Stimulated activated CD8-positive, alpha-beta memory T cell treated with anti-CD3 and anti-CD28 coated beads, Interleukin-7, amount 100 ng/mL, for 24 hours (primary cell): ENCODE data around the gene ANXA5.

ENCODE experiments used
- DNase-seq: peaks from one replicate; pipeline ENCODE4 v3.0.0-alpha.2; 2020; ENCODE audit warnings: low read depth

The ANXA5 gene

DNA sequence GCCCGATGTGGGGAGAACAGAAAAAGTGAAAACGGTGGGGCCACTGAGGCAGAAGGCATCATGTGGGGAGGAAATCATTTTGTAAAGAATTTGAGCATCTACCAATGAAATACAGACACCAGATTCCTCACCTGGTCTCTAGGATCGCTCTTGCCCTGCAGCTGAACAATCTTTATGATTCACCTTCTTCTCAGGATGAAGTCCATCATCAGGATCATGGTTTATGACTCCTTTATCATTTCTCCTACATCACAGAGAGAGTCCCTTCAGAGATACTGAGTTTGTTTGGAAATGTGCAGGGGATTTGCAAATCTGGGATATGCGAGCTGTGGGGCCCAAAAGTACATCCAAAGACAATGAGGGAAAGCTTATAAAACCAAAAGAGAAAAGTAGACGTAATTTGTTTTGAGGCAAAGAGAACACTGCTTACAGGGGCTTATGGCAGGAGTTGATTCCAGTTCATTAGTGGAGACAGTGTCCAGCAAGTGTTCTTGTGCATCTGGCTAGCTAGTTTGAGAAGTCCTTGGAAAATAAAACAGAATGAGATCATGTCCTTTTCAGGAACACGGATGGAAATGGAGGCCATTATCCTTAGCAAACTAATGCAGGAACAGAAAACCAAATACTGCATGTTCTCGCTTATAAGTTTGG is 15.3 kb upstream of the ANXA5 start:
- DNase-seq: no peak

DNA sequence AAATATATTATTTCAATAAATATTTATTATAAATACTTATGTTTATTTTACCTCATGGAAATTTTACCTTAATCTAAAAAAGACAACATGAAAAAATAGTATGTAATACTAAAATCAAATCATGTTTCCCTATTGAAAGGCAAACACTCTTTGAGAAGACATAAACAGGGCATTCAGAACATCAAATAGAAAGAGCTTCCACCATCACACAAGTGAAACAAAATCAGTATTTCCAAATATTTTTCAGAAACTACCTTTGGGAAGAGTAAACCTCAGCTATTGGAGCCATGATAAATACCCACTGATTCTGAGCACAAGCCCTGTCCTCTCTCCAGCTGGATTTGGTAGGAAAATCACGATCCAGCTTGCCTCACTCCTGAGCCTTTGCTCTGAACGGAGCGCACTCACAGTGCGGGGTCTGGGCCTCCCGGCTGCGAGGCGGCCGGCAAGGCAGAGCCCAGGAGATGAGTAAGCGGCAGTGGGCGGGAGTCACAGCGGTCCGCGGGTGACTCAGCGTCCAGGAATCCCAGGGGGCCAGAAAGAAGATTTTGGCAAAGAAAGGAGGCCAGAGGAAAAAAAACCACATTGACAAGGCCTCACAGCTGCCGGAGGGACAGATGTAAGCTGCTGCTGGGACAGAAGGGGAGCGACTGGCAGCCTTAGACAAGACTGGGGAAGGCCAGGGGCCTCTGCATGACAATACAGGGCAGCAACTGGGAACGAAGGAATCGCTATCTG is 14.7 kb upstream of the ANXA5 start:
- no peak for DNase-seq

DNA sequence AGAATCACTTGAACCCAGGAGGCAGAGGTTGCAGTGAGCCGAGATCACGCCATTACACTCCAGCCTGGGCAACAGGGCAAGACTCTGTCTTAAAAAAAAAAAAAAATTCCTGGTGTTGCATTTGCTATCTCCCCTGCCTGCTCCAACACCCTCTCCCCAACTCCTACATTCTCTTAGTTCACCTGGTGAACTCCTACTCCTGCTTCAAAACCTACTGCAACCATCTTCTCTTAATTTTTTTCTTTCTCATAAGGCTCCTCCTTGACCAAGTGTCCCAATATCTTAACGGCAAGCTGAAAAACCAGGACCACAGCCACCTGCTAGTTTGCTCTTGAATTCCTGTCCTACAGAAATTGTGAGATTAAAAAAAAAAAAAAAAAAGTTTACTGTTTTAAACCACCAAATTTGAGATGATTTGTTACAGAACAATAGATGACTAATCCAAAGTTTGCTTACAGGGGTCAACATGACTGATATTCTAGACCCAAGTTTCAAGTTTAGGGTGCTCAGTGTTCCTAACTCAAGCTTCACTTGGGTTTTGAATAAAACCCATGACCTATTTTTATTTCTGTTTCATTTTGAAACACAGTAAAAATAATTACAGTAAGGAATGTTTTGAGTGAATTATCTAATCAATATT is 13.1 kb upstream of the ANXA5 start:
- DNase-seq: no peak

DNA sequence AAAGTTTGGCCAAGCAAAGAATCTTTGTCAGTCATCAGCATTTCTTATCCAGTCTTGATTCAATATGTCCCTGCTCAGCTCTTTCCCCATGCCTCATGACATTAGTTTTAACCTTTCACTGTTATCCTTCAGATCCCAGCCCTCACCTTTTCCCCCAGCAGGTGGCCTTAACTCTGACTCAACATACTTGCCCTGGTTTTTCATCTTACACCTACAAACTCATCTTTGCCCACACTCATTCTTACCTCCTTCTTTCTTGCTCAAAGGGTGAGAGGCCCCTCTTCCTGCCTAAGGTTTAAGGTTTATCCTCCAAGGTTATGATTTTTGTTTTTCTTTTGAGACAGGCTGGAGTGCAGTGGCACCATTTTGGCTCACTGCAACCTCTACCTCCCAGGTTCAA is 10.6 kb upstream of the ANXA5 start:
- DNase-seq: no peak

DNA sequence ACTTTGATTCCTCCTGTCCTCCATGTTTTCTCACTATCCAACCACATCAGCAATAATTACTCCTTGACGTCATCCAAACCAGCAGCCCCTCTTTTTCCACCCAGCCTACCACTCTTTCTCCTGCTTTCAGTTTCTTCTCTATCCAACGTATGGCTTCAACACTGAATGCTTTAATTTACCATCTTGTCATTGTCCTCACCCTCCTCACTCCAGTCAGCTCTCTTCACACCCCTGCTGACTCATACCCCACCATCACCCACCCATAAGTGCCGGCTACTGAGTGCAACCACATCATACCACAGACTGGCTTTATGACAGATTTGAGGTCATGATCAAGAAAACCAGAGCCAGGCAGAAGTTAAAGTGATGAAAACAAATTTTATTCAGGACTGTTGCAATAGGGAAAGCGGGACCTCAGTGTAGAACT is 9.8 kb upstream of the ANXA5 start:
- no peak for DNase-seq

DNA sequence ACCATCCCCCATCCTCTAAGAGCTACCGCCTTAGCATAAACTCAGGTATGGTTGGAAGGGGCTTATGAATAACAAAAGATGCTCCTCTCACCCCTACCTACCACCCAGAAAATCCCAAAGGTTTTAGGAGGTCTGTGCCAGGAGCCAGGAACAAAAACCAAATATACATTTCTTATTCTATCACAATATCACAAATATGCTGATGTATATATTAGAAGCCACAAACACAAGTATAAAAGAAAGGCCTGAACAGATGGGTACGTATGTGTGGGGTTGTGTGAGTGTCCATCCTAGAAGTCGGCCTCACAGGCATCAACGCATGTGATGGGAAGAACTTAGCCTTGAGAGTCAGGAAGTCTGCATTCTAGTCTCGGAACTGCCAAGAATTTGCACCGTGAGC is 8.7 kb upstream of the ANXA5 start:
- no peak for DNase-seq

DNA sequence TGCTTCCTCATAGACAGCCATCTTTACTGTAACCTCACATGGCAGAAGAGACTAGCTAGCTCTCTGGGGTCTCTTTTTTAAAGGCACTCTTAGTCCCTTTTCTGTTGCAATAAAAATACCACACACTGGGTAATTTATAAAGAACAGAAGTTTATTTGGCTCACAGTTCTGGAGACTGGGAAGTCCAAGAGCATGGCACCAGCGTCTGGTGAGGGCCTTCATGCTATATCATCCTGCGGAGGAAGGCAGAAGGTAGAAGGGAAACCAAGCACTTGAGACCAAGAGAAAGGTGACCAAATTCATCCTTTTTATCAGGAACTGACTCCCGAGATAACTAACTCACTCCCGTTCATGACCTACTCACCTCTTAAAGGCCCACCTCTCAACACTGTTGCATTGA is 5.4 kb upstream of the ANXA5 start:
- no peak for DNase-seq

DNA sequence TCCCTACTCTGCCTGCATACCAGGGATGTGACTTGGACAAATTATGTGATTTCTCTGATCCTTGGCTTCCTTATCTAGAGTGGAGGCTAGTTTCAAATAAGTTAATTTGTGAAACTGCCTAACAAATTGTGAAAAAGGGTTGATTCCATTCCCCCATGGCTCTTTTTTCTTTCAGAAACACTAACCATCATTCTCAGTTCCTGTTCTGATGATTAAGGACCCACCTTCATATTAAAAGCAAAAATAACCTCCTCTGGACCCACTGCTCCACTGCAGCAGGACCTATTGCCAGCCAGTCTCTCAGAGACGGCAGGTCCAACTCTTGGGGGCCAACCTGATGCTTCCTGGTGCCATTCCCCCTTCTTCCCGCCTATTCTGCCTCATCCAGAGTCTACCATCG is 4.5 kb upstream of the ANXA5 start:
- DNase-seq: no peak

DNA sequence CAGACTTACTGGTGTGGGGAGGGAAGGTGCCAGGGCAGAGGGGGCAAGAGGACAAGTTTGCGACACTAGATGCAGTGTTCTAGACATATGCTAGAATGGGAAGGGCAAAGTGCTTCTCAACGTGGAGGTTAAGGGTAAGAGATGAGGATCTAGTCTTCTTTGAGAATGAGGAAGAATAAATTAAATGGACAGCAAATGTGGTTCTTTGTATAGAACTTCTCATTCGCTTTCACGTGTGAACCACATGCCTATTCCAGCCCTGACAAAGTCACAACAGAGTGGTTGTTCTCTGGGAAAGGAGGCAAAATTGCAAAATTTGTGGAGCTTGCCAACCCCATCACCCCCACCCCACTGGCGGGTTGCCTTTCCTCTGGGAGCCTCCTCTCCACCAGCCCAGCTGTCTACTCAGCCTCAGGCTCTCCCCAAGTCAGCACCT is 1.5 kb upstream of the ANXA5 start:
- no peak for DNase-seq

DNA sequence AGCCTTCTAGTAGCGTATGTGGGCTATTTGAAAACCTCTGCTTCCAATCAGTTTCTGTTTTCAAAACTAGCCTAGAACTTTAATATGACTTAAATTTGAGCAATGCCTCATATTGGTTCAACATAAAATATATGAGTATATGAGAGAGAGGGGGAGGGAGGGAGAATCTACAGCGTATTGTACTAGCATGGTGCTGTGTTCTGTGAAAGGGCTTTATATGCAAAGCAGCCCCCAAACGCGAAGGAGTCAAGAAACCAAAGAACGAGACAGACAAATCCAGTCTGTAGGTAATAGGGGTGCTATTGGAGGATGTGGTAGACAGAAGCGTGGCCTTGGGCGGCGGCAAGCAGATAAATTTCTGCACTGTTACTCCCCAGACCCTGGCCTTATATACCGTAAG is 784 bp upstream of the ANXA5 start:
- DNase-seq: no peak

DNA sequence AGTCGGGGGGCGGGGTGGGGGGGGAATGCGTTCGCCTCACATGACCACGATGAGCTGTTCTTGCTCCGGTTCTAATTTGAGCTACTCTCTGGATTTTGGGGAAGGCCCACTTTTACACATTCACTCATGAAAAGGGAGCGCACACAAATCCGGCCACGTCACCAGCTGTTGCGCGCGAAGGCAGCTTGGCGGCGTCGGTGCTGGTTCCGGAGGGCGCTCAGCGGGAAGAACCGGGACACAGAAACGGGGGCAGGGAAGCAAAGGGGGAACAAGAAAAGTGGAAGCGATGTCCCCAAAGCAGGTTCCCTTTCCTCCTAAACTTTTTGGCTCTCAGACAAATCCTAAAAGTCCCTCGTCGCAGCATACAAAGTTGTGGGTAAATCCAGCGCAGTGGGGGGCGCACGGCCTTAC is 605 bp downstream of the ANXA5 start:
- DNase-seq: peak; percentile 28

DNA sequence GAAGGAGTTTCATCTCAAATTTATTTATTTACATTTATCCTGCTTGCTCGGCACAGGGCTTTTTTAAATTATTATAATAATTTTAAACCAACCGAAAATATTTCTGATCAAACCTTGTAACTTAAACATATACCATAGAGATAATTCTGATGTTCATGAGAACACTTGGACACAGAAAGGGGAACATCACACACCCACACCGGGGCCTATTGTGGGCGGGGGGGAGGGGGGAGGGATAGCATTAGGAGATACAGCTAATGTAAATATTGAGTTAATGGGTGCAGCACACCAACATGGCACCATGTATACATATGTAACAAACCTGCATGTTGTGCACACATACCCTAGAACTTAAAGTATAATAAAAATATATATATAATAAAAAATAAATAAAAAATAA is 2.9 kb downstream of the ANXA5 start:
- DNase-seq: no peak

DNA sequence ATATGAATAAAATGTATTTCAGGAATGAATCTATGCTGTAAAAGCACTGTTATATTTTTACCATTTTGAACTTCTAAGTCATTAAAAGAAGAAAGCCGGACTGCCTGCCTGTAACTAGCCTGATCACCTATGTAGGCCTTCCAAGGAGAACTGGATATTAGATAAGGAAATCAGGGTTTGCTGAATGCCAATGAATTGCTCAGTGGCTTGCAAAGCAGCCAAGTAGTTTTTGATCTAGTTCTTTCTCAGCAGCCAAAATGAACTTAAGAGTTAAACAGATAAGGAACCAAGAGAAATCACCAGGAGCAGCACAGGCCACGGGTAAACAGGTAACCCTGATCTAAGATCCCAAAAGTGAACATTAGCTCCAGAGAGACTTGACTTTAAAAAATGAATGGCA is 3.3 kb downstream of the ANXA5 start:
- DNase-seq: no peak

DNA sequence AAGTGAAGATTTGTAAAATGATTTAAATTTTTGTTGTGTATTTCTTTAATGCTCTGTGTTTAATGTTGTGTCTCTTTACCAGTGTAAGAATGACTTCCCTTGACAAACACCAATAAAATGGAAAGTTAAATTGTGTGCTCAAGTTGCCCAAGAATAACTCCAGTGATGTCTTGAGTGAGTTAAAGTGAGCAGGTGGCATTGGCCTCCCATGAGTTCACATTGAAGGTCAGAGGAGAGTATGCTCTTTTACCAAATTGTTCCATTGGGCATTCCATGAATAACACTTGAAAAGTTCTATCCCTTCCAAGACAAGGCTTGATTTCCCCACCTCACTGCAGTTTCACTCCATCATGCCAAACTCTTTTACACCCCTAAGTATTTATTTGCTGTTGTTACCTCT is 4.5 kb downstream of the ANXA5 start:
- no peak for DNase-seq

DNA sequence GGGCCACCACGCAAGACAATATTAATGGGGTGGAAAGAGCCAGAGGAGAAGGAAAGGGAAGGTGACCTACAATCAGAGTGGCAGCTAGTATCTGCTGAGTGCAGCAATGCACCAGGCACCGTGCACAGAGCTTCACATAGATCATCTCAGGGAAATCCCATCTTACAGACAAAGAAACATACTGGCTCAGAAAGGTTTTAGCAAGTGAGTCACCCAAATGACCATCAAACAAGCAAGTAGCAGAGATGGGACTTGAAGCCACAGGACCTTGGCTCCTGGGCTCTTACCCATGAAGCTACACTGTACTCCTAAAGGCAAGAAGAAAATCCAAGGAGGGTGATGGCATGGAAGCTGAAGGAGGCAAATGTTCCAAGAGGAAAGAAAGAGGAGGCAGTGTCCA is 6.8 kb downstream of the ANXA5 start:
- DNase-seq: no peak

DNA sequence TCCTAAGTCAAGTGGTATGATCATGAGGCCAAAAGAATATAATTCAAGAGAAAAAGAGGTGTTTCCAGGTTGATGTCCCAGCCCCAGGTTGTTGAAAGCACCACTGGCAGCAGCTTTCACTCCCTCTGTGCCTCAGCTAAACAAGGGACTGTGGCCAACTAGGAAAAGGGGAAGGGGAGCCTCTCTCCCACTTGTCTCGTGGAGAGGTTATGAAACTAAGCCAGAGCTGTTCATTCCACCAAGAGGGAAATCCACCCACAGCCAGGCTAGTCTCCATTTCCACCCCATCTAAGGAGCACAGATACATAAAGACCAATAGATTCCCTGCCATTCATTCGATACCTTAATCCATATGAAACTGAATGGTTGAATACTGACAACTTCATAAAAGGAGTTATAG is 8.1 kb downstream of the ANXA5 start:
- DNase-seq: no peak

DNA sequence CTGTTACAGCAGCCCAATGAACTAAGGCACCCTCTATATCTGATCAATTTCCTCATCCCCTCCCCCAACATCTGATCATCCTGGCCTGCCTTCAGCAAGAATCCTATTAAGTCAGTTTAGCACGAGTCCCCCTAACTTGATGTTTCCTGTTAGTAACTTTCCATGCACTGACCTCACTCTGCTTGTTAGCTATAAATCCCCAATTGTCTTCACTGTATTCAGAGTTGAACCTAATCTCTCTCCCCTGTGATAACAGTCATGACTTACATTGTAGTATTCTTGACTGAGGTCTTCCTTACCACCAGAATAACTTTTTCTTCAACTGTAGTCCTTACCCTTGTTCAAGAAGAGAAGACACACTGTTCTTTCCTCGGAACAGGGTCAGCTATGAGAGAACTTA is 8.5 kb downstream of the ANXA5 start:
- DNase-seq: no peak

DNA sequence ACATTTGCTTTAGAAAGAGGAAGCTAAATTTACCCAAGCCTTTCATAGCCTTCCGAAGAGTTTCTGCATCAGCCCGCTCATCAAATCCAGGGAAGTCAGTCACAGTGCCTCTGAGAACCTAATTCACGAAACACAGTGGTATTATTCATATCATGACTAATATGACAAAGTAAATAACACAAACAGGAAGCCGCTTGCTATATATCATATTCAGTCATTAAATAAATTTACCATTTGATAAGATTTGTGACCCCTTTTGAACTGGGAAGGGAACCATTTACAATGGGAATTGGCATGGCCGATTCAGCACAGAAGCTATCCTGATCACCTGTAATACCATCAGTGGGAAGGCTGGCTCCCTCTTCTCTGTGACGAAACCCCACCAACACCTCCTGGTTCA is 10.5 kb downstream of the ANXA5 start:
- no peak for DNase-seq

DNA sequence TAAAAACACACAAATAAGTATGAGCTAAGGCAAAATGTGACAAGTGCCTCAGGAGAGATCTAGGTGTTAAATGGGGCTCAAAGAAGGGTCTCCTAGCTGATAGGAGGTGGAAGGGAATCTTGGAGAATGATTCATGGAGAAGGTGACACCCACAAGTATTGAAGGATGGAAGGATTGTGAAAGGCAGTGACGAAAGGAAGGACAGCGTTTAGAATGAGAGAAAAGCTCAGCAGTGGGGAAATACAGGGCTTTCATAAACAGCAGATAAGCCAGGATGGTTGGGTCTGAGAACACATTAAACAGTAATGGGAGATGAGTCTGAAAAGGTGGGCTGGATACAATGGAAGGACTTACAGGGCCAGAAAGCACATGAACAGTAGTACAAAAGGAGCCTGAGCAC is 11.5 kb downstream of the ANXA5 start:
- DNase-seq: no peak

DNA sequence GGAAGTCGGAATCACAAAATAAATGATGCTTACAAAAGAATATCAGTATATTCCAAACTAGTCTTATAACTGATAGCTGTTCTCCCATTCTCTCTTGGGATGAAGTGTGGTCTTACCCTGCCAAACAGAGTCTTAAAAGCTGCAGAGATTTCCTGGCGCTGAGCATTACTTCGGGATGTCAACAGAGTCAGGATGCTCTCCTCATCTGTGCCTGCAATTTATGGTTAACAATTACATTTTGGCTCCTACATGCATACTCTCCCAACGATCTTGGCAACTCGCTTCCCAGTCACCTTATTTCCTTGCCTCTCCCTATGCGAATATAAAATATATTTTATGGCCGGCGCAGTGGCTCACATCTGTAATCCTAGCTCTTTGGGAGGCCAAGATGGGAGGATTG is 12.2 kb downstream of the ANXA5 start:
- DNase-seq: no peak

DNA sequence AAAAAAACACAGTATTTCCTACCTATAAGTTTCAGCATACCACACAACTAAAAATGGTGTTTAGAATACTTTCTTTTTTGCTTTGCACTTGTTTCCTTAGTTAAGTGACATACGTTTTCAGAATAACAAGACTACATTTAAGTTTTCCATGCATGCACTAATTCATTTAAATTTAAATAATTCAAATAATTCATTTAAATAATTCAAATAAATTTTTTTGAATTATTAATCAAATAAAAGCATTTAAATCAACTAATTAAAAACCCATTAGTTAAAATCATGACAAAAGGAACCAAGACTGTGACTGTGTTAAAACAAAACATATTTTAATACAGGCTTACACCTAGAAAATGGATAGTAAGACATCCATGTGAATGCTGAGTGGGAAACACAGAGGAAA is 12.8 kb downstream of the ANXA5 start:
- DNase-seq: no peak

DNA sequence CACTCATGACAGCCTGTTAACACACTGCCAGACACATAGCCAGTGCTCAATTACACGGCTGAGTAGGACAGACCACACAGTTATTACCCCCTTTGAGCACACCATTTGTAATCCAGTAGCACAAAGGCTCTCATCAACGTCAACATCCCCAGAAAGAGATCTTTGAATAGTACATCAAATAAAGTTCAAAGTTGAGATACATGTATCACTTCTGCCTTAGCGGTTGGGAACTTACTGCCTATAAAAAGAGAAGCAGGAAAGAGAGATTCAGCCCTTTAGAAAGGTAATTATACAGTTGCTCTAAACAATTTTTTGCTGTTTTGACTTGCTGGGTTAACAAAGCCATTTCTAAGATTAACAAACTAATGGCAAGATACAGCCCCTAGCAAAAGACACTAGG is 16.2 kb downstream of the ANXA5 start:
- DNase-seq: no peak

DNA sequence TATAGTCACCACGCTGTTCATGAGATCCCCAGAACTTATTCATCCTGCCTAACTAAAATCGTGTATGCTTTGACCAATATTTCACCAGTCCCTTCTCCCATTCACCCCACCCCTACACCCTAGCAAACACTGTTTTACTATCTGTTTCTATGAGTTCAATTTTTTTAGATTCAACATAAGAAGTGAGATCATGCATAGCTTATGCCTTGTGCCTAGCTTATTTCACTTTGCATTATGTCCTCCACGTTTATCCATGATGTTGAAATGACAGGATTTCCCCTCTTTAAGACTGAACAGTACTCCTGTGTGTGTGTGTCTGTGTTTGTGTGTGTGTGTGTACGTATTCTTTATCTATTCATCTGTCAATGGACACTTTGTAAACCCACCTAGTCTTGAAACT is 16.8 kb downstream of the ANXA5 start:
- DNase-seq: no peak

DNA sequence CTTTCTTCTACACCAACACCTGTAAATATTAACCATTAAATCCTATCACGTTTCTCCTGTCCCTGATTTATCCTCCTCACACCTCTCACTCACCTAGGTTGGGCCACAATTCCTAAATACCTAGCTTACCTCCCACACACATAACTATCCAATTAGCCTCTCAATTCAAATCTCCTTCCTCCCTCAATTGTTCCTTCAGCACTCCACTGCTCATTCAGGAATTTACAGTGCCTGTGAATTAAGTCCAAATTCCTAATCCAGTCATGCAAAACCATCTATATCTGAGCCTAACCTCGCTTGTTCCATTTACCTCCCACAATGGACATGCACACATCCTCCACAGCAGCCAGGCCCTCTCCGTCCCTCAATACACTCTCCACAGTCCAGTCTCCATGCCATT is 17.5 kb downstream of the ANXA5 start:
- DNase-seq: no peak
